ENCODE data around the gene TMEM221. TPM values are rescaled to one million over a fixed set of nuclear protein-coding genes. Genes with fewer than 3 reads are reported as not detected.

The TMEM221 gene
- total and polyA plus RNA-seq, 10 of the 15 experiments (the other 5 are each of a cell fraction or from before 2014, with no cell fraction given) = 0.04 to 0.24 TPM; not detected in 8

DNA sequence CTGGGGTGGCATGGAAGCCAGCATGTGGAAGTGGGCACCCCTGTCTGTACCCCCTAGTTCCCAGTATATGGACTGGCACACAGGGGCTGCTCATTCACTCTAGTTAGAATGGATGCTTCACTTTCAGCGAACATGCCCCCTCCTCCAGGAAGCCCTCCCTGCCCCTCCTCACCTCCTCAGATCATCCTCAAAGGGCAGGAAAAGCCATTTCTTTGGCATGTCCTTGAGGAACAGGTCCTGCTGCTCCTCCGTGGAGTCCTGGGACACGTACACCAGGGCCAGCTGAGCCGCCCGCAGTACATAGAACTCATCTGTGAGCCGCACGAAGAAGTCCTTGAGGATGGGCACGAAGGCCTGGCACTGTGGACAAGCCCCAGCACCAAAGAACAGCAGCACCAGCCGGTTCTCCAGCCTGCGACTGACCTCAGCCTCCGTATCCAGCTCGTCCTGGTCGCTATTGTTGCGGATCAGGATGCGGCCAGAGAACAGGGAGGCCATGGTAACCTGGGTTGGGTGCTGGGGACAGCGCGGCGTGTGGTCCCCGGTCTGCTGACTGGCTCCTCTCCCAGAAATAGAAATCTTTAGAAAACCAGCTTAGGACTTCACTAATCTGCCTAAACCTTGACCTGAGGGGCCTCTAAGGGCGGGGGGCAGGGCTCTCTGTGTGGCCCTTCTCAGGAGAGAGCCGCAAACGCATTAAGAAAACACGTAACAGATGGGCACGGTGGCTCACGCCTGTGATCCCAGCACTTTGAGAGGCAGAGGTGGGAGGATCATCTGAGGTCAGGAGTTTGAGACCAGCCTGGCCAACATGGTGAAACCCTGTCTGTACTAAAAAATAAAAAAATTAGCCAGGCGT lies 12.1 kb upstream of the TMEM221 start, which contains the start of gene NXNL1:
TSS of gene NXNL1 (minus strand) at position 555 of the 859 bp plus-strand sequence. CDS start at position 498, 57 bp downstream.
- H3K9ac ChIP-seq (ENCODE audit: control insufficient read depth, insufficient read depth, low read length) = no peak within 1 kb of the TSS
- CTCF ChIA-PET = interaction anchor here (1.3 kb wide), 1 partner anchor 66 kb away, joined by 3 read pairs; the partner anchor contains the start of gene CCDC194
- TF ChIP-seq MXI1 (IDR thresholded peaks at IDR 0.05; ENCODE audit: low read depth, low read length) (no peak), BRCA1 (IDR thresholded peaks at IDR 0.05; ENCODE audit: low read depth, low read length) (no peak), MEF2A (IDR thresholded peaks at IDR 0.05; ENCODE audit: insufficient read depth, low read depth, low read length) (no peak), SRF (IDR thresholded peaks at IDR 0.05; ENCODE audit: low read depth in 2 of 2, low read length in 2 of 2) (no peak), POLR2A (IDR thresholded peaks at IDR 0.05; ENCODE audit: low read depth, low read length) (no peak), SMAD5 (IDR thresholded peaks at IDR 0.05; ENCODE audit: low read depth) (no peak), BACH1 (IDR thresholded peaks at IDR 0.05; ENCODE audit: borderline replicate concordance) (no peak), SUPT20H (IDR thresholded peaks at IDR 0.05; ENCODE audit: borderline replicate concordance, control insufficient read depth, low read depth, low read length) (no peak), STAT1 (conservative IDR thresholded peaks at IDR 0.05) (no peak), PAX5 (IDR thresholded peaks at IDR 0.05; ENCODE audit: borderline replicate concordance, low read depth, low read length) (no peak)
- TF ChIP-seq, protein P1, sequence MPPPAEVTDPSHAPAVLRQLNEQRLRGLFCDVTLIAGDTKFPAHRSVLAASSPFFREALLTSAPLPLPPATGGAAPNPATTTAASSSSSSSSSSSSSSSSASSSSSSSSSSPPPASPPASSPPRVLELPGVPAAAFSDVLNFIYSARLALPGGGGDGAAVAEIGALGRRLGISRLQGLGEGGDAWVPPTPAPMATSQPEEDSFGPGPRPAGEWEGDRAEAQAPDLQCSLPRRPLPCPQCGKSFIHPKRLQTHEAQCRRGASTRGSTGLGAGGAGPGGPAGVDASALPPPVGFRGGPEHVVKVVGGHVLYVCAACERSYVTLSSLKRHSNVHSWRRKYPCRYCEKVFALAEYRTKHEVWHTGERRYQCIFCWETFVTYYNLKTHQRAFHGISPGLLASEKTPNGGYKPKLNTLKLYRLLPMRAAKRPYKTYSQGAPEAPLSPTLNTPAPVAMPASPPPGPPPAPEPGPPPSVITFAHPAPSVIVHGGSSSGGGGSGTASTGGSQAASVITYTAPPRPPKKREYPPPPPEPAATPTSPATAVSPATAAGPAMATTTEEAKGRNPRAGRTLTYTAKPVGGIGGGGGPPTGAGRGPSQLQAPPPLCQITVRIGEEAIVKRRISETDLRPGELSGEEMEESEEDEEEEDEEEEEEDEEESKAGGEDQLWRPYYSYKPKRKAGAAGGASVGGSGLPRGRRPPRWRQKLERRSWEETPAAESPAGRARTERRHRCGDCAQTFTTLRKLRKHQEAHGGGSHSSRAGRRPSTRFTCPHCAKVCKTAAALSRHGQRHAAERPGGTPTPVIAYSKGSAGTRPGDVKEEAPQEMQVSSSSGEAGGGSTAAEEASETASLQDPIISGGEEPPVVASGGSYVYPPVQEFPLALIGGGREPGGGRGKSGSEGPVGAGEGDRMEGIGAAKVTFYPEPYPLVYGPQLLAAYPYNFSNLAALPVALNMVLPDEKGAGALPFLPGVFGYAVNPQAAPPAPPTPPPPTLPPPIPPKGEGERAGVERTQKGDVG (CRISPR knock-in tag; IDR thresholded peaks at IDR 0.05) = no peak
- TF ChIP-seq, protein P2, sequence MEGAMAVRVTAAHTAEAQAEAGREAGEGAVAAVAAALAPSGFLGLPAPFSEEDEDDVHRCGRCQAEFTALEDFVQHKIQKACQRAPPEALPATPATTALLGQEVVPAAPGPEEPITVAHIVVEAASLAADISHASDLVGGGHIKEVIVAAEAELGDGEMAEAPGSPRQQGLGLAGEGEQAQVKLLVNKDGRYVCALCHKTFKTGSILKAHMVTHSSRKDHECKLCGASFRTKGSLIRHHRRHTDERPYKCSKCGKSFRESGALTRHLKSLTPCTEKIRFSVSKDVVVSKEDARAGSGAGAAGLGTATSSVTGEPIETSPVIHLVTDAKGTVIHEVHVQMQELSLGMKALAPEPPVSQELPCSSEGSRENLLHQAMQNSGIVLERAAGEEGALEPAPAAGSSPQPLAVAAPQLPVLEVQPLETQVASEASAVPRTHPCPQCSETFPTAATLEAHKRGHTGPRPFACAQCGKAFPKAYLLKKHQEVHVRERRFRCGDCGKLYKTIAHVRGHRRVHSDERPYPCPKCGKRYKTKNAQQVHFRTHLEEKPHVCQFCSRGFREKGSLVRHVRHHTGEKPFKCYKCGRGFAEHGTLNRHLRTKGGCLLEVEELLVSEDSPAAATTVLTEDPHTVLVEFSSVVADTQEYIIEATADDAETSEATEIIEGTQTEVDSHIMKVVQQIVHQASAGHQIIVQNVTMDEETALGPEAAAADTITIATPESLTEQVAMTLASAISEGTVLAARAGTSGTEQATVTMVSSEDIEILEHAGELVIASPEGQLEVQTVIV (IDR thresholded peaks at IDR 0.05; ENCODE audit: borderline replicate concordance, partially characterized antibody) = no peak

More for the DNA sequence above, 12.1 kb upstream of the TMEM221 start, which contains the start of gene NXNL1:
- no peaks in the 10 kb centered on the region for H3K79me2 ChIP-seq (ENCODE audit: control insufficient read depth, insufficient read depth, low read length)
- no peak for ATAC-seq
- in situ Hi-C loops (cut with MboI) = no loop called here
- no peak within 1 kb of the TSS for H3K27ac ChIP-seq (ENCODE audit: control insufficient read depth, insufficient read depth)
- POLR2A ChIA-PET = no interaction called here
- H3K4me1 ChIP-seq (ENCODE audit: control insufficient read depth, insufficient read depth, low read length) = no peaks in the 10 kb centered on the region
- H2AFZ ChIP-seq (ENCODE audit: control insufficient read depth, low read depth, low read length) = no peak within 1 kb of the TSS
- SMC1A ChIA-PET (ENCODE audit: uncharacterized antibody, unreplicated experiment) = no interaction called here
- no peak for DNase-seq (ENCODE audit: low read depth, low spot score)
- no peak for FAIRE-seq
- WGBS (ENCODE audit: insufficient coverage, insufficient replicate concordance, low lambda C conversion rate, missing lambda C conversion rate) = 63% methylated on average over 26 of the region's 26 CpGs
- H3K36me3 ChIP-seq (ENCODE audit: control insufficient read depth in 2 of 2, insufficient read depth in 2 of 2, low read length in 1 of 2) = no peaks in the 10 kb centered on the region
- H3K9me3 ChIP-seq (replicated peaks; ENCODE audit: control insufficient read depth, insufficient read depth, low read length) = no peaks in the 10 kb centered on the region
- RAD21 ChIA-PET (ENCODE audit: unreplicated experiment) = interaction anchor here (0.8 kb wide), 1 partner anchor 55 kb away, joined by 3 read pairs; the partner anchor contains the start of gene BST2
- intact Hi-C loops (cut with micrococcal nuclease; ENCODE audit: unreplicated experiment) = no loop called here
- no peaks in the 10 kb centered on the region for H4K20me1 ChIP-seq (ENCODE audit: control insufficient read depth, insufficient read depth)
- H3K27me3 ChIP-seq (replicated peaks in 1 of 2; ENCODE audit: control insufficient read depth in 2 of 2, insufficient read depth in 2 of 2, low read length in 1 of 2) = peaks cover 2 to 3% of the 10 kb centered on the region in 2 experiments; a peak in 2 of 4 replicates
- H3K4me3 ChIP-seq = no peak within 1 kb of the TSS
- H3K4me2 ChIP-seq (ENCODE audit: control insufficient read depth, insufficient read depth) = no peak within 1 kb of the TSS
- no TSS peak for BruUV-seq (replicated peaks)
